Measurements from ENCODE around the gene NEGR1. TPM values are rescaled to one million over a fixed set of nuclear protein-coding genes. Genes with fewer than 3 reads are reported as not detected.

NEGR1 gene
- total RNA-seq, 1 experiment from 2014 or later = 0.05 TPM

- Histone ChIP-seq H3K4me3 (replicated peaks in 1 of 2; ENCODE audit: low read depth in 1 of 2, low read length in 2 of 2) (no peak overlapping the region), H3K79me2 (ENCODE audit: insufficient read depth, low read length) (no peaks in the 10 kb centered on the region), H3K4me2 (ENCODE audit: low read length) (no peak overlapping the region), H3K4me1 (ENCODE audit: control insufficient read depth in 1 of 2, insufficient read depth in 2 of 2, low read length in 2 of 2) (no peaks in the 10 kb centered on the region), H3K9me2 (ENCODE audit: insufficient read depth) (no peaks in the 10 kb centered on the region), H3K9ac (ENCODE audit: low read length) (no peak overlapping the region), H4K20me1 (ENCODE audit: insufficient read depth) (no peaks in the 10 kb centered on the region), H3K27ac (ENCODE audit: low read depth, low read length) (no peak overlapping the region), H3K9me3 (ENCODE audit: control insufficient read depth in 1 of 2, insufficient read depth in 1 of 2, low read depth in 1 of 2, low read length in 2 of 2) (no peaks in the 10 kb centered on the region; a peak in 1 of 4 replicates), H3K27me3 (ENCODE audit: insufficient read depth, low read length) (no peaks in the 10 kb centered on the region), H3K36me3 (ENCODE audit: control insufficient read depth in 1 of 2, insufficient read depth in 2 of 2, low read length in 2 of 2) (no peaks in the 10 kb centered on the region), H2AFZ (ENCODE audit: low read depth, low read length, poor library complexity, severe bottlenecking) (no peak overlapping the region)
- BruUV-seq (replicated peaks) = no TSS peak
- CTCF ChIA-PET = no interaction called here
- ATAC-seq (no peak), DNase-seq (ENCODE audit: low read depth, low spot score) (no peak)
- TF ChIP-seq JUND (IDR thresholded peaks at IDR 0.05) (no peak), ZFX (IDR thresholded peaks at IDR 0.05) (no peak)
- POLR2A ChIA-PET = no interaction called here
- intact Hi-C loops (cut with micrococcal nuclease) = no loop called here
- RAD21 ChIA-PET (ENCODE audit: low non-redundant PET in 1 of 2, low total read pairs in 2 of 2, uncharacterized antibody in 2 of 2, unreplicated experiment in 2 of 2) = no interaction called here
Measured at GRCh38 chr1:71428029-71428428, 854.3 kb downstream of the NEGR1 start.

DNA sequence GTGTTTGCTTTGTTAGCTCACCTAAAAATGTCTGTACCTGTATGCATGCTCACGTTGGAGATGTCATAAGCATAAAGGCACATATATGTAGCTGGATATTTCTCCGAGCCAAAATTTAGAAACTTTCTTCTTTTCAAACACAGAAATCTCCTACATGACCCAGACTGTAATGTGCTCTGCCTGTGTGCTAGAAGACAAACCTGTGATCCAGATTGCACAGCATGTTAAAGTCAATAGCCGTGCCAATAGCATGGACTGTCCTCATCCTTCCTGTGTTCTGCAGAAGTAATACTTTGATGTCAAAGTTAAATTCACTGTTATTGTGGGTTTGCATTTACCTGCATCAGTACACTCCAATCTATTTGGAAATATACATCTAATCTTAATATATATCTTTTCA is 855.3 kb downstream of the NEGR1 start:
- intact Hi-C loops (cut with micrococcal nuclease) = no loop called here
- H3K4me3 ChIP-seq (replicated peaks in 1 of 2; ENCODE audit: low read depth in 1 of 2, low read length in 2 of 2) = no peak overlapping the region
- no peaks in the 10 kb centered on the region for H3K79me2 ChIP-seq (ENCODE audit: insufficient read depth, low read length)
- no peak overlapping the region for H2AFZ ChIP-seq (ENCODE audit: low read depth, low read length, poor library complexity, severe bottlenecking)
- H3K27ac ChIP-seq (ENCODE audit: low read depth, low read length) = no peak overlapping the region
- no peak overlapping the region for H3K4me2 ChIP-seq (ENCODE audit: low read length)
- H3K4me1 ChIP-seq (ENCODE audit: control insufficient read depth in 1 of 2, insufficient read depth in 2 of 2, low read length in 2 of 2) = no peaks in the 10 kb centered on the region
- ChIA-PET POLR2A (no interaction called here), CTCF (no interaction called here), RAD21 (ENCODE audit: low non-redundant PET in 1 of 2, low total read pairs in 2 of 2, uncharacterized antibody in 2 of 2, unreplicated experiment in 2 of 2) (no interaction called here)
- H3K9me2 ChIP-seq (ENCODE audit: insufficient read depth) = no peaks in the 10 kb centered on the region
- H4K20me1 ChIP-seq (ENCODE audit: insufficient read depth) = no peaks in the 10 kb centered on the region
- peaks cover 0 to 5% of the 10 kb centered on the region in 2 experiments; a peak in 2 of 4 replicates for H3K9me3 ChIP-seq (ENCODE audit: control insufficient read depth in 1 of 2, insufficient read depth in 1 of 2, low read depth in 1 of 2, low read length in 2 of 2)
- no peak for DNase-seq (ENCODE audit: low read depth, low spot score)
- H3K9ac ChIP-seq (ENCODE audit: low read length) = no peak overlapping the region
- no peaks in the 10 kb centered on the region for H3K36me3 ChIP-seq (ENCODE audit: control insufficient read depth in 1 of 2, insufficient read depth in 2 of 2, low read length in 2 of 2)
- no peak for TF ChIP-seq TCF7L2 (IDR thresholded peaks at IDR 0.05; ENCODE audit: borderline replicate concordance, extremely low read depth, insufficient read depth, insufficient read length)
- no peak for TF ChIP-seq EGR1 (IDR thresholded peaks at IDR 0.05; ENCODE audit: low read depth)
- TF ChIP-seq FOSL1 (IDR thresholded peaks at IDR 0.05; ENCODE audit: low read depth) = no peak
- no peak for TF ChIP-seq SRF (IDR thresholded peaks at IDR 0.05; ENCODE audit: low read depth)
- no peak for TF ChIP-seq CBX3 (IDR thresholded peaks at IDR 0.05; ENCODE audit: low read depth)
- no peak for TF ChIP-seq ELF1 (IDR thresholded peaks at IDR 0.05; ENCODE audit: borderline replicate concordance, low read depth)
- TF ChIP-seq, protein P1, sequence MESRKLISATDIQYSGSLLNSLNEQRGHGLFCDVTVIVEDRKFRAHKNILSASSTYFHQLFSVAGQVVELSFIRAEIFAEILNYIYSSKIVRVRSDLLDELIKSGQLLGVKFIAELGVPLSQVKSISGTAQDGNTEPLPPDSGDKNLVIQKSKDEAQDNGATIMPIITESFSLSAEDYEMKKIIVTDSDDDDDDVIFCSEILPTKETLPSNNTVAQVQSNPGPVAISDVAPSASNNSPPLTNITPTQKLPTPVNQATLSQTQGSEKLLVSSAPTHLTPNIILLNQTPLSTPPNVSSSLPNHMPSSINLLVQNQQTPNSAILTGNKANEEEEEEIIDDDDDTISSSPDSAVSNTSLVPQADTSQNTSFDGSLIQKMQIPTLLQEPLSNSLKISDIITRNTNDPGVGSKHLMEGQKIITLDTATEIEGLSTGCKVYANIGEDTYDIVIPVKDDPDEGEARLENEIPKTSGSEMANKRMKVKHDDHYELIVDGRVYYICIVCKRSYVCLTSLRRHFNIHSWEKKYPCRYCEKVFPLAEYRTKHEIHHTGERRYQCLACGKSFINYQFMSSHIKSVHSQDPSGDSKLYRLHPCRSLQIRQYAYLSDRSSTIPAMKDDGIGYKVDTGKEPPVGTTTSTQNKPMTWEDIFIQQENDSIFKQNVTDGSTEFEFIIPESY (IDR thresholded peaks at IDR 0.05; ENCODE audit: extremely low read depth, insufficient replicate concordance, low read length) = no peak
- no peak for TF ChIP-seq SIN3A (IDR thresholded peaks at IDR 0.05; ENCODE audit: low read depth)
- no peak for TF ChIP-seq POLR2A (IDR thresholded peaks at IDR 0.05; ENCODE audit: borderline replicate concordance, extremely low read depth, insufficient read depth, insufficient read length)
- no peak for TF ChIP-seq ATF3 (IDR thresholded peaks at IDR 0.05)
- no peak for TF ChIP-seq CTCF (IDR thresholded peaks at IDR 0.05 in 2 of 3, conservative IDR thresholded peaks at IDR 0.05 in 1 of 3; ENCODE audit: borderline replicate concordance in 1 of 3, insufficient read depth in 1 of 3, low read depth in 2 of 3, low read length in 2 of 3)
- no peak for TF ChIP-seq ZFX (IDR thresholded peaks at IDR 0.05)
- no peak for TF ChIP-seq JUND (IDR thresholded peaks at IDR 0.05)
- no peak for TF ChIP-seq SP1 (IDR thresholded peaks at IDR 0.05; ENCODE audit: low read depth)
- no peak for TF ChIP-seq YY1 (IDR thresholded peaks at IDR 0.05; ENCODE audit: extremely low read depth, insufficient replicate concordance, low read depth, low read length)
- BruUV-seq (replicated peaks) = no TSS peak
- H3K27me3 ChIP-seq (ENCODE audit: insufficient read depth, low read length) = no peaks in the 10 kb centered on the region
- ATAC-seq = no peak
